Pancreas (tissue), 10 donors: ENCODE results near the gene ABTB2. TPM values are rescaled to one million over a fixed set of nuclear protein-coding genes. Genes with fewer than 3 reads are reported as not detected.

Source experiments
- ATAC-seq, 4 donors: fragments of 200-7000 bp; cut with Tn5 transposase; one replicate each; pipeline versions ENCODE4 v1.8.0 to v1.9.1; 2020; ENCODE audit warnings: mild to moderate bottlenecking in 4 of 4, moderate library complexity in 4 of 4
- DNase-seq, 6 donors: peaks; one replicate each; pipeline ENCODE4 v3.0.0-alpha.2; 2020
- FAIRE-seq: peaks from 2 replicates; lab custom pipeline; 2012; peaks lifted over from hg19 to GRCh38; lab: Jason Lieb, UNC
- H3K27ac ChIP-seq, 4 donors: fragments of 200-600 bp; sonication (generic); 1 replicate in 3 of 4; 2 replicates in 1 of 4; pipeline versions ENCODE4 v1.5.0 to v1.8.0; 2020
- H3K27me3 ChIP-seq, 4 donors: fragments of 200-600 bp; one replicate each; pipeline ENCODE4 v1.8.0; 2021
- H3K36me3 ChIP-seq, 3 donors: fragments of 200-600 bp; sonication (generic) in 1 of 3; one replicate each; pipeline versions ENCODE4 v1.5.0 to v1.8.0; 2020 to 2021
- H3K4me1 ChIP-seq, 3 donors: fragments of 200-600 bp; one replicate each; pipeline ENCODE4 v1.8.0; 2021
- H3K4me3 ChIP-seq, 4 donors: fragments of 200-600 bp; sonication (generic) in 2 of 4; one replicate each; pipeline versions ENCODE4 v1.5.0 to v1.8.0; 2020 to 2021
- H3K9me3 ChIP-seq, 4 donors: fragments of 200-600 bp; one replicate each; pipeline ENCODE4 v1.8.0; 2021
- WGBS, 2 donors: extraction: QIAGEN DNeasy Blood & Tissue Kit; methylation state at CpG; one replicate each; pipeline ENCODE4 v1.1.7; 2013; 5-methylcytosine and 5-hydroxymethylcytosine counted together
- intact Hi-C, 3 donors: fragments of 100-400 bp; cut with DNase I; formaldehyde crosslinking; loops; one replicate each; pipeline versions ENCODE4 v1.11.1 to v1.14.2; 2022
- polyA plus RNA-seq, 2 donors: library from polyadenylated mRNA; stranded (reverse); fragments of 200-250 nt; gene quantifications; one replicate each; pipeline ENCODE4 v1.2.3, GENCODE V29; 2013
- total RNA-seq, 6 donors: library from RNA; stranded (reverse); fragmentation: NEBNext Ultra II Directional in 4 of 6; extraction: Animal tissue kit (Norgen Biotek cat#: 25700) in 4 of 6; gene quantifications; one replicate each; pipeline versions ENCODE4 v1.2.1 to v1.2.4, GENCODE V29; 2021 to 2023
- TF ChIP-seq, protein P1 (sequence below), 4 donors: fragments of 200-600 bp; sonication (generic) in 3 of 4; IDR thresholded peaks; one replicate each; pipeline versions ENCODE4 v1.5.0 to v1.8.0; 2021; ENCODE audit warnings: antibody characterized with exemption in 4 of 4
- donor health status: healthy with polysubstance abuse.
- donor health status: DM: no; HTN: no; CAD: no; lungs with moderate emphysema.
- donor health status: DM: no; HTN: no; CAD: no.
- donor health status: control.
- donor health status: control.
- donor health status: Bipolar disorder and iron deficiency.
- donor health status: DM: yes; HTN: yes; CAD: no.
- donor health status: DM: no; HTN: no; CAD: no.
- donor health status: DM: no; HTN: no; CAD: no.
- donor health status: DM: yes; HTN: yes; CAD: no.

Gene ABTB2
- total and polyA plus RNA-seq, 8 donors: 0.63 to 4.4 (median 1.9) TPM

DNA sequence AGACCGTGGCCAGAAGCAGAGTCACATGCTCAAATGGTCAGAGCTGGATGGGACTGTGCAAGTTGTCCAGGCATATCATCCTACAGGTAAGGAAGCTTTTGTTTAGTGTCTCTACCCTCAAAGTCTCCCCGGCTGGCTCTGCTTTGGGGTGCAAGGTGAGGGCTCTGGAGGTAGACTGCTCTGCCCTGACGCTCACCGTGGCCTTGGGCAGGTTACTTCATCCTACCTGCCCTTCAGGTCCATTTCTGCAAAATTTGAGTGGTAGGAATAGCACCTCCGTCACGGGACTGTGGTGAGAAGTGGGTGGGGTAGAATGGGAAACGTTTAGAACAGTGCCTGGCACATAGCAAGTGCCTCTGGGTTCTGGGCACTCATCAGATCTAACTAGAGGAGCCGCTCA, 210.2 kb downstream of the ABTB2 start:
- intact Hi-C loops: no loop called here
- H3K4me1 ChIP-seq: no peaks in the 10 kb centered on the region
- DNase-seq (no peak), FAIRE-seq (no peak), ATAC-seq (no peak)
- H3K4me3 ChIP-seq: no peak overlapping the region
- H3K36me3 ChIP-seq: peaks cover 0 to 65% (median 37%) of the 10 kb centered on the region in 3 donors
- H3K27me3 ChIP-seq: no peaks in the 10 kb centered on the region
- 85 to 87% methylated on average over 8 of the region's 8 CpGs for WGBS, 2 donors
- no peaks in the 10 kb centered on the region for H3K9me3 ChIP-seq
- H3K27ac ChIP-seq: no peak overlapping the region
- TF ChIP-seq, protein P1, sequence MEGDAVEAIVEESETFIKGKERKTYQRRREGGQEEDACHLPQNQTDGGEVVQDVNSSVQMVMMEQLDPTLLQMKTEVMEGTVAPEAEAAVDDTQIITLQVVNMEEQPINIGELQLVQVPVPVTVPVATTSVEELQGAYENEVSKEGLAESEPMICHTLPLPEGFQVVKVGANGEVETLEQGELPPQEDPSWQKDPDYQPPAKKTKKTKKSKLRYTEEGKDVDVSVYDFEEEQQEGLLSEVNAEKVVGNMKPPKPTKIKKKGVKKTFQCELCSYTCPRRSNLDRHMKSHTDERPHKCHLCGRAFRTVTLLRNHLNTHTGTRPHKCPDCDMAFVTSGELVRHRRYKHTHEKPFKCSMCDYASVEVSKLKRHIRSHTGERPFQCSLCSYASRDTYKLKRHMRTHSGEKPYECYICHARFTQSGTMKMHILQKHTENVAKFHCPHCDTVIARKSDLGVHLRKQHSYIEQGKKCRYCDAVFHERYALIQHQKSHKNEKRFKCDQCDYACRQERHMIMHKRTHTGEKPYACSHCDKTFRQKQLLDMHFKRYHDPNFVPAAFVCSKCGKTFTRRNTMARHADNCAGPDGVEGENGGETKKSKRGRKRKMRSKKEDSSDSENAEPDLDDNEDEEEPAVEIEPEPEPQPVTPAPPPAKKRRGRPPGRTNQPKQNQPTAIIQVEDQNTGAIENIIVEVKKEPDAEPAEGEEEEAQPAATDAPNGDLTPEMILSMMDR (IDR thresholded peaks at IDR 0.05): no peak

DNA sequence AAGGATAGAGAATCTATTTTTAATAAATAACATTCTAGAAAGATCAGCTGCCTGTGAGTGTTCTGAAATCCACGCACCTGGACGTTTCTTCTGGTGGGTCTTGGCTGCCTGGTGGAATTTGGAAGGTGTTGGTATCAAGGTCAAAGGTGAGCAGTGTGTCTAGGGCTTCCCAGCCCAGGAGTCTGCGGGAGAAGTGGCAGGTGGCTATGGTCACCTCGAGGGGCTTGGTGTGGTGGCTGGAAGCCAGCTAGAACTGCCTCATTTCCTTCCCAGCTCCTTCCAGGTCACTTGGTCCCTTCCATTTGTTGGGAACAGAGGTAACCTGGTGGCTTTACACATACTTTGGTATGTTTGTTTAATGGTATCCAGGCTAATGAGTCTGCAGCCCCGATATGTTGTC, 210.9 kb downstream of the ABTB2 start:
- Histone ChIP-seq H3K9me3 (no peaks in the 10 kb centered on the region), H3K27ac (no peak overlapping the region), H3K4me1 (no peaks in the 10 kb centered on the region), H3K27me3 (no peaks in the 10 kb centered on the region), H3K36me3 (peaks cover 0 to 72% (median 43%) of the 10 kb centered on the region in 3 donors), H3K4me3 (no peak overlapping the region)
- TF ChIP-seq, protein P1 (IDR thresholded peaks at IDR 0.05): no peak
- intact Hi-C loops: no loop called here
- ATAC-seq (no peak), DNase-seq (no peak), FAIRE-seq (no peak)
- 50 to 51% methylated on average over 5 of the region's 5 CpGs for WGBS, 2 donors

DNA sequence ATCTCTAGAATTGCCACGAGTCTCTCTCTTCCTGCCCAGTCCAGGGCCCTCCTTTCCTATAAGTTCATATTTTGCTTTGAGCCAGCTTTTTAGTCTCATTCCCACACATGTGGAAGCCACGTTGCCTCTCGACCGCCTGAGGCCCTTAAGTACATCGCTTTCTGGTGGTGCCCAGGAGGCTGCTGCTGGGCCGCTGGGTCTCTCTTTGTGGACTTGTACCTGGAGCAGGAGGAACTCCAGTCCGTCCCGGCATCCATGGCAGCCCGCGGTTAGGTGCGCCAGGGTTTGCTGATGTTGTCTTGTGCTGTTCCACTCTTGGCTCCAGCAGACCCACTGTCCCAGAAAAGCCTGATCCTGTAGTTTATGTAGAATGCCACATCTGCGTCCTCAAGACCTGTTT, 211.4 kb downstream of the ABTB2 start:
- FAIRE-seq: no peak
- peaks cover 0 to 76% (median 47%) of the 10 kb centered on the region in 3 donors for H3K36me3 ChIP-seq
- TF ChIP-seq, protein P1 (IDR thresholded peaks at IDR 0.05): no peak
- 90 to 96% methylated on average over 12 of the region's 12 CpGs for whole genome bisulfite sequencing, 2 donors
- no peak overlapping the region for H3K4me3 ChIP-seq
- H3K27me3 ChIP-seq: no peaks in the 10 kb centered on the region
- H3K4me1 ChIP-seq: no peaks in the 10 kb centered on the region
- no peaks in the 10 kb centered on the region for H3K9me3 ChIP-seq
- intact Hi-C loops: no loop called here
- no peak for ATAC-seq
- DNase-seq: no peak
- no peak overlapping the region for H3K27ac ChIP-seq

DNA sequence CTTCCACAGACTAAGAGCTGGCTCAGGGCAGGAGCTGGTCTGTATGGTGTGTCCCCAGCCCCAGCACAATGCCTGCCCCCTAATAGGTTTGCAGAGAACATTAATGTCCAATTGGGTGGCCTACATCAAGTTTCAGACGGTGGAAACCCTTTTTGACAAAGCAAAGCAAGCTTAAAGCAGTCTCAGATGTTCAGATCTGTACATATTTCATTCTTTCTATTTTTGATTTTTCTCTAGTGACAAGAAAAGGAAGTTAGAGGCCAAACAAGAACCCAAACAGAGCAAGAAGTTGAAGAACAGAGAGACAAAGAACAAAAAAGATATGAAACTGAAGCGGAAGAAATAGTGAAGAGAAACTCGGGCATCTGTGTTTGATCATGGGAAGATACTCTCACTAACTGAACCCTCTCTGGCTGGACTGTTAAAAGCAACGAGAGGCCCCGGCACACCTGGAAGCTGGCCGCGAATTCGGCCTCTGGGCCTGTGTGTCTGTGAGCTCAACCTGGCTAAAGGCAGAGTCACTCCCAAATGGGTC, 211.9 kb downstream of the ABTB2 start:
- Histone ChIP-seq H3K27ac (no peak overlapping the region), H3K9me3 (no peaks in the 10 kb centered on the region), H3K4me1 (no peaks in the 10 kb centered on the region), H3K4me3 (no peak overlapping the region), H3K27me3 (no peaks in the 10 kb centered on the region), H3K36me3 (peaks cover 0 to 80% (median 50%) of the 10 kb centered on the region in 3 donors)
- WGBS, 2 donors: 83 to 88% methylated on average over 8 of the region's 8 CpGs
- ATAC-seq: no peak
- TF ChIP-seq, protein P1 (IDR thresholded peaks at IDR 0.05): no peak
- intact Hi-C loops: no loop called here
- no peak for DNase-seq
- FAIRE-seq: no peak

DNA sequence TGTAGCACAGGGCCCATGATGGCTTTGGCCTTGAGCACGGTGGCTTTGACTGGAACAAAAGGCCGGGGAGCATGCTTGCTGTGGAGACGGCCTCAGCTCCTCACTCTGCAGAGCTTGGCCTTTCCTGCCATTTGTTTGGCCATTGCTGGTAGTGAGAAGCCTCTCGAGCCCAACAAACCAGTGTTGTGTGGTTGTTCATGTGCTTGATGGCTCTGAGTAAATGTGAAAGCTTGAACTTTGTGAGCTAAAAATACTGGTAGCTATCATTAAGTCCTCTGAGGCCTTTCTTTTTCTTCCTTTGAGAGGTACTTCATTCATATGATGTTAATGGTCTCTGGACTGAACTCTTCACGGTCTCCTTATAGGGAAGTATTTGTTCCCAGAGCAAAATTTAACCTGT, 212.7 kb downstream of the ABTB2 start:
- H3K36me3 ChIP-seq: peaks cover 0 to 88% (median 54%) of the 10 kb centered on the region in 3 donors
- no peak overlapping the region for H3K4me3 ChIP-seq
- ATAC-seq (no peak), DNase-seq (no peak), FAIRE-seq (no peak)
- no peaks in the 10 kb centered on the region for H3K27me3 ChIP-seq
- H3K27ac ChIP-seq: no peak overlapping the region
- 83 to 90% methylated on average over 5 of the region's 5 CpGs for WGBS, 2 donors
- no peaks in the 10 kb centered on the region for H3K4me1 ChIP-seq
- intact Hi-C loops: no loop called here
- H3K9me3 ChIP-seq: no peaks in the 10 kb centered on the region
- TF ChIP-seq, protein P1 (IDR thresholded peaks at IDR 0.05): no peak
